SK-N-SH (cell line): Measurements from ENCODE around the gene RTN4RL1. TPM values are rescaled to one million over a fixed set of nuclear protein-coding genes. Genes with fewer than 3 reads are reported as not detected.

Source experiments
- CTCF ChIA-PET: fragments of 300-600, 350-600 bp; formaldehyde crosslinking; extraction: SDS; loops from one replicate; lab custom pipeline; 2021; lab: Yijun Ruan, JAX
- POLR2A ChIA-PET: fragments of 350-600 bp; sonication (Branson Sonifier 250); formaldehyde crosslinking; extraction: SDS; loops from one replicate; lab custom pipeline; 2020; ENCODE audit warnings: antibody characterized with exemption, inconsistent platforms; lab: Yijun Ruan, JAX
- DNase-seq: peaks from one replicate; pipeline ENCODE4 v3.0.0; 2012
- H2AFZ ChIP-seq: fragments of 200-600 bp; sonication (generic); 2 replicates; pipeline ENCODE4 v1.8.1; 2016; ENCODE audit warnings: antibody characterized with exemption, mild to moderate bottlenecking, low read depth
- H3F3A ChIP-seq: fragments of 200-600 bp; sonication (generic); replicated peaks from 2 replicates; pipeline ENCODE3; 2016; ENCODE audit warnings: antibody characterized with exemption, mild to moderate bottlenecking; ENCODE audit not compliant: insufficient read depth
- H3K27ac ChIP-seq, 2 experiments: fragments of 200-500 bp in 1 of 2; fragments of 200-600 bp in 1 of 2; sonication (Bioruptor generic) in 1 of 2; sonication (generic), shearing (Covaris generic) in 1 of 2; 2 replicates each; pipeline versions ENCODE4 v1.5.1 to v1.6.1; 2014 to 2016; ENCODE audit warnings: low read depth in 2 of 2, inconsistent platforms in 1 of 2, low read length in 1 of 2, mild to moderate bottlenecking in 1 of 2, mixed read lengths in 1 of 2
- H3K27me3 ChIP-seq: fragments of 200-600 bp; sonication (generic), shearing (Covaris generic); 2 replicates; pipeline ENCODE4 v1.6.1; 2016; ENCODE audit warnings: mixed run types; ENCODE audit not compliant: insufficient read depth
- H3K36me3 ChIP-seq, 2 experiments: fragments of 200-500 bp in 1 of 2; fragments of 200-600 bp in 1 of 2; sonication (Bioruptor generic) in 1 of 2; sonication (generic) in 1 of 2; replicated peaks in 1 of 2; 2 replicates each; pipeline versions ENCODE3 to v1.5.1; 2014 to 2016; ENCODE audit warnings: low read length in 1 of 2, mild to moderate bottlenecking in 1 of 2; ENCODE audit not compliant: insufficient read depth in 2 of 2, control insufficient read depth in 1 of 2
- H3K4me1 ChIP-seq, 2 experiments: fragments of 200-500 bp in 1 of 2; fragments of 200-600 bp in 1 of 2; sonication (Bioruptor generic) in 1 of 2; sonication (generic), shearing (Covaris generic) in 1 of 2; 2 replicates each; pipeline versions ENCODE4 v1.5.1 to v1.6.1; 2014 to 2016; ENCODE audit warnings: low read depth in 1 of 2, low read length in 1 of 2, mixed run types in 1 of 2; ENCODE audit not compliant: insufficient read depth in 2 of 2, control insufficient read depth in 1 of 2
- H3K4me2 ChIP-seq: fragments of 200-600 bp; sonication (generic), shearing (Covaris generic); 2 replicates; pipeline ENCODE4 v1.6.1; 2017; ENCODE audit warnings: mixed run types
- H3K4me3 ChIP-seq, 2 experiments: fragments of 200-500 bp in 1 of 2; fragments of 200-600 bp in 1 of 2; sonication (Bioruptor generic) in 1 of 2; sonication (generic), shearing (Covaris generic) in 1 of 2; 2 replicates each; pipeline versions ENCODE4 v1.5.1 to v1.8.1; 2014 to 2016; ENCODE audit warnings: low read depth in 2 of 2, inconsistent platforms in 1 of 2, low read length in 1 of 2, mild to moderate bottlenecking in 1 of 2, mixed read lengths in 1 of 2, moderate library complexity in 1 of 2
- H3K79me2 ChIP-seq: fragments of 200-600 bp; sonication (generic); 2 replicates; pipeline ENCODE4 v1.8.1; 2017; ENCODE audit warnings: mild to moderate bottlenecking; ENCODE audit not compliant: insufficient read depth
- H3K9ac ChIP-seq: fragments of 200-600 bp; sonication (generic); 2 replicates; pipeline ENCODE4 v1.6.1; 2017; ENCODE audit warnings: mixed run types
- H3K9me2 ChIP-seq: fragments of 200-600 bp; sonication (generic); 2 replicates; pipeline ENCODE4 v1.6.1; 2017; ENCODE audit warnings: mixed run types
- H3K9me3 ChIP-seq: fragments of 200-600 bp; sonication (generic); 2 replicates; pipeline ENCODE4 v1.6.1; 2017; ENCODE audit warnings: mixed run types, mild to moderate bottlenecking, moderate library complexity
- H4K20me1 ChIP-seq: fragments of 200-600 bp; sonication (generic); 2 replicates; pipeline ENCODE4 v1.6.1; 2017; ENCODE audit warnings: mild to moderate bottlenecking, mixed run types; ENCODE audit not compliant: insufficient read depth
- FOXM1 ChIP-seq: IDR thresholded peaks from 2 replicates; pipeline ENCODE4 v1.4.0; 2012; ENCODE audit warnings: low read depth, mild to moderate bottlenecking
- JUND ChIP-seq: IDR thresholded peaks from 2 replicates; pipeline ENCODE4 v1.4.0; 2012
- MEF2A ChIP-seq: IDR thresholded peaks from 2 replicates; pipeline ENCODE4 v1.4.0; 2012; ENCODE audit warnings: low read depth, borderline replicate concordance
- MXI1 ChIP-seq: IDR thresholded peaks from 2 replicates; pipeline ENCODE4 v1.6.1; 2012; ENCODE audit warnings: mild to moderate bottlenecking, low read depth, low read length, improper control_type of control experiment
- NFIC ChIP-seq: IDR thresholded peaks from 2 replicates; pipeline ENCODE4 v1.4.0; 2012; ENCODE audit warnings: borderline replicate concordance
- RFX5 ChIP-seq: IDR thresholded peaks from 2 replicates; pipeline ENCODE4 v1.6.1; 2012; ENCODE audit warnings: mild to moderate bottlenecking, improper control_type of control experiment, low read length
- RXRA ChIP-seq: IDR thresholded peaks from 2 replicates; pipeline ENCODE4 v1.4.0; 2012; ENCODE audit warnings: low read depth, mild to moderate bottlenecking, borderline replicate concordance
- SIN3A ChIP-seq: IDR thresholded peaks from 2 replicates; pipeline ENCODE4 v1.6.1; 2012; ENCODE audit warnings: low read depth, mild to moderate bottlenecking, low read length, moderate library complexity, borderline replicate concordance
- TAF1 ChIP-seq: IDR thresholded peaks from 2 replicates; pipeline ENCODE4 v1.6.1; 2012; ENCODE audit warnings: low read depth, mild to moderate bottlenecking, low read length, moderate library complexity, borderline replicate concordance
- TCF12 ChIP-seq: IDR thresholded peaks from 2 replicates; pipeline ENCODE4 v1.4.0; 2012
- TEAD4 ChIP-seq: IDR thresholded peaks from 2 replicates; pipeline ENCODE4 v1.4.0; 2012; ENCODE audit warnings: mild to moderate bottlenecking, borderline replicate concordance; ENCODE audit not compliant: insufficient read depth
- WGBS: methylation state at CpG from one replicate; pipeline ENCODE4 v1.1.6; 2017; ENCODE audit warnings: low lambda C conversion rate; 5-methylcytosine and 5-hydroxymethylcytosine counted together
- polyA plus RNA-seq, 3 experiments: library from polyadenylated mRNA; depleted of rRNA; stranded (reverse); fragments of >200 nt; gene quantifications; 2 replicates each; pipeline ENCODE4 v1.2.3, GENCODE V29; 2012
- TF ChIP-seq, protein P1 (sequence below): IDR thresholded peaks from 2 replicates; pipeline ENCODE4 v1.6.1; 2012; ENCODE audit warnings: mild to moderate bottlenecking, low read depth, low read length, moderate library complexity
- TF ChIP-seq, protein P2 (sequence below): fragments of 200-600 bp; sonication (generic); IDR thresholded peaks from 2 replicates; pipeline ENCODE4 v1.6.1; 2017; ENCODE audit warnings: antibody characterized with exemption, mild to moderate bottlenecking, moderate library complexity
- TF ChIP-seq, protein P3 (sequence below): IDR thresholded peaks from 2 replicates; pipeline ENCODE4 v1.4.0; 2012; ENCODE audit warnings: low read depth
- TF ChIP-seq, protein P4 (sequence below): fragments of 150-350 bp; IDR thresholded peaks from 2 replicates; pipeline ENCODE4 v1.6.1; 2016; ENCODE audit warnings: mild to moderate bottlenecking, low read depth, low read length
- TF ChIP-seq, protein P5 (sequence below): IDR thresholded peaks from 2 replicates; pipeline ENCODE4 v1.4.0; 2012; ENCODE audit warnings: low read depth, borderline replicate concordance

RTN4RL1 gene
- polyA plus RNA-seq, 1 of the 3 experiments (the other 2 are of a cell fraction) = 0.07 TPM

DNA sequence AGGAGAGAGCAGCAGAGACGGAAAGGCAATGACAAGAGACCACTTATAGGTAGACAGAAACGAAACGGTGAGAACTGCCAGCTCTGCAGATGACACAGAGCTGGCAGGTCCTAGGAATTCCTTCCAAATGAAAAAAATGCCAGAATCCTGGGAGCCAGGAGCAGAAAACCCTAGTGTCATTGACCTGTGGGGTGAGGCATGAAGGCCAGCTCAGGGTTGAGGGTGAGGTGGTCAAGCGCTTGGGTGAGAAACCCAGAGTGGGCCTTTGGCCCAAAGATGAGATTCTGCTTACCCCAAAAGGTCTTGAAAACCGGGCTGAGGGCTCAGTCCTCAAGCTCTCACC is 39.0 kb upstream of the RTN4RL1 start:
- POLR2A ChIA-PET = no interaction called here
- Histone ChIP-seq H3K27ac (no peak overlapping the region), H3F3A (peaks cover 15% of the 10 kb centered on the region), H3K4me1 (peaks cover 38 to 39% of the 10 kb centered on the region in 2 experiments; a peak in 3 of 4 replicates), H4K20me1 (no peaks in the 10 kb centered on the region), H3K4me3 (no peak overlapping the region), H3K9ac (no peak overlapping the region), H3K4me2 (no peak overlapping the region), H3K36me3 (peaks cover 13 to 39% of the 10 kb centered on the region in 2 experiments), H3K27me3 (no peaks in the 10 kb centered on the region), H3K9me3 (no peaks in the 10 kb centered on the region), H2AFZ (no peak overlapping the region), H3K79me2 (no peaks in the 10 kb centered on the region), H3K9me2 (no peaks in the 10 kb centered on the region)
- no peak for DNase-seq
- 84% methylated on average over 5 of the region's 5 CpGs for WGBS
- CTCF ChIA-PET = interaction anchor here (0.7 to 7.4 kb wide), 6 partner anchors 9 to 217 kb away, joined by 3 to 81 read pairs (median 6); partner anchors contain the start of gene HIC1
- TF ChIP-seq TEAD4 (no peak), NFIC (no peak), TAF1 (no peak), MXI1 (no peak), SIN3A (no peak), TCF12 (no peak), RXRA (no peak), MEF2A (no peak), RFX5 (no peak), FOXM1 (no peak), JUND (no peak)
- TF ChIP-seq, protein P1, sequence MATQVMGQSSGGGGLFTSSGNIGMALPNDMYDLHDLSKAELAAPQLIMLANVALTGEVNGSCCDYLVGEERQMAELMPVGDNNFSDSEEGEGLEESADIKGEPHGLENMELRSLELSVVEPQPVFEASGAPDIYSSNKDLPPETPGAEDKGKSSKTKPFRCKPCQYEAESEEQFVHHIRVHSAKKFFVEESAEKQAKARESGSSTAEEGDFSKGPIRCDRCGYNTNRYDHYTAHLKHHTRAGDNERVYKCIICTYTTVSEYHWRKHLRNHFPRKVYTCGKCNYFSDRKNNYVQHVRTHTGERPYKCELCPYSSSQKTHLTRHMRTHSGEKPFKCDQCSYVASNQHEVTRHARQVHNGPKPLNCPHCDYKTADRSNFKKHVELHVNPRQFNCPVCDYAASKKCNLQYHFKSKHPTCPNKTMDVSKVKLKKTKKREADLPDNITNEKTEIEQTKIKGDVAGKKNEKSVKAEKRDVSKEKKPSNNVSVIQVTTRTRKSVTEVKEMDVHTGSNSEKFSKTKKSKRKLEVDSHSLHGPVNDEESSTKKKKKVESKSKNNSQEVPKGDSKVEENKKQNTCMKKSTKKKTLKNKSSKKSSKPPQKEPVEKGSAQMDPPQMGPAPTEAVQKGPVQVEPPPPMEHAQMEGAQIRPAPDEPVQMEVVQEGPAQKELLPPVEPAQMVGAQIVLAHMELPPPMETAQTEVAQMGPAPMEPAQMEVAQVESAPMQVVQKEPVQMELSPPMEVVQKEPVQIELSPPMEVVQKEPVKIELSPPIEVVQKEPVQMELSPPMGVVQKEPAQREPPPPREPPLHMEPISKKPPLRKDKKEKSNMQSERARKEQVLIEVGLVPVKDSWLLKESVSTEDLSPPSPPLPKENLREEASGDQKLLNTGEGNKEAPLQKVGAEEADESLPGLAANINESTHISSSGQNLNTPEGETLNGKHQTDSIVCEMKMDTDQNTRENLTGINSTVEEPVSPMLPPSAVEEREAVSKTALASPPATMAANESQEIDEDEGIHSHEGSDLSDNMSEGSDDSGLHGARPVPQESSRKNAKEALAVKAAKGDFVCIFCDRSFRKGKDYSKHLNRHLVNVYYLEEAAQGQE = no peak
- TF ChIP-seq, protein P2, sequence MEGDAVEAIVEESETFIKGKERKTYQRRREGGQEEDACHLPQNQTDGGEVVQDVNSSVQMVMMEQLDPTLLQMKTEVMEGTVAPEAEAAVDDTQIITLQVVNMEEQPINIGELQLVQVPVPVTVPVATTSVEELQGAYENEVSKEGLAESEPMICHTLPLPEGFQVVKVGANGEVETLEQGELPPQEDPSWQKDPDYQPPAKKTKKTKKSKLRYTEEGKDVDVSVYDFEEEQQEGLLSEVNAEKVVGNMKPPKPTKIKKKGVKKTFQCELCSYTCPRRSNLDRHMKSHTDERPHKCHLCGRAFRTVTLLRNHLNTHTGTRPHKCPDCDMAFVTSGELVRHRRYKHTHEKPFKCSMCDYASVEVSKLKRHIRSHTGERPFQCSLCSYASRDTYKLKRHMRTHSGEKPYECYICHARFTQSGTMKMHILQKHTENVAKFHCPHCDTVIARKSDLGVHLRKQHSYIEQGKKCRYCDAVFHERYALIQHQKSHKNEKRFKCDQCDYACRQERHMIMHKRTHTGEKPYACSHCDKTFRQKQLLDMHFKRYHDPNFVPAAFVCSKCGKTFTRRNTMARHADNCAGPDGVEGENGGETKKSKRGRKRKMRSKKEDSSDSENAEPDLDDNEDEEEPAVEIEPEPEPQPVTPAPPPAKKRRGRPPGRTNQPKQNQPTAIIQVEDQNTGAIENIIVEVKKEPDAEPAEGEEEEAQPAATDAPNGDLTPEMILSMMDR = no peak
- TF ChIP-seq, protein P3, sequence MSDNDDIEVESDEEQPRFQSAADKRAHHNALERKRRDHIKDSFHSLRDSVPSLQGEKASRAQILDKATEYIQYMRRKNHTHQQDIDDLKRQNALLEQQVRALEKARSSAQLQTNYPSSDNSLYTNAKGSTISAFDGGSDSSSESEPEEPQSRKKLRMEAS = no peak
- TF ChIP-seq, protein P4, sequence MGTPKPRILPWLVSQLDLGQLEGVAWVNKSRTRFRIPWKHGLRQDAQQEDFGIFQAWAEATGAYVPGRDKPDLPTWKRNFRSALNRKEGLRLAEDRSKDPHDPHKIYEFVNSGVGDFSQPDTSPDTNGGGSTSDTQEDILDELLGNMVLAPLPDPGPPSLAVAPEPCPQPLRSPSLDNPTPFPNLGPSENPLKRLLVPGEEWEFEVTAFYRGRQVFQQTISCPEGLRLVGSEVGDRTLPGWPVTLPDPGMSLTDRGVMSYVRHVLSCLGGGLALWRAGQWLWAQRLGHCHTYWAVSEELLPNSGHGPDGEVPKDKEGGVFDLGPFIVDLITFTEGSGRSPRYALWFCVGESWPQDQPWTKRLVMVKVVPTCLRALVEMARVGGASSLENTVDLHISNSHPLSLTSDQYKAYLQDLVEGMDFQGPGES = no peak
- TF ChIP-seq, protein P5, sequence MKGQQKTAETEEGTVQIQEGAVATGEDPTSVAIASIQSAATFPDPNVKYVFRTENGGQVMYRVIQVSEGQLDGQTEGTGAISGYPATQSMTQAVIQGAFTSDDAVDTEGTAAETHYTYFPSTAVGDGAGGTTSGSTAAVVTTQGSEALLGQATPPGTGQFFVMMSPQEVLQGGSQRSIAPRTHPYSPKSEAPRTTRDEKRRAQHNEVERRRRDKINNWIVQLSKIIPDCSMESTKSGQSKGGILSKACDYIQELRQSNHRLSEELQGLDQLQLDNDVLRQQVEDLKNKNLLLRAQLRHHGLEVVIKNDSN = no peak
